Lower lobe of right lung (tissue), 2 donors: ENCODE data around the gene RPL27. TPM values are rescaled to one million over a fixed set of nuclear protein-coding genes. Genes with fewer than 3 reads are reported as not detected.
A peak's percentile ranks its signal among the peaks of the same experiment; 100 is the strongest.

ENCODE experiments used
- ATAC-seq, 2 donors: fragments of 200-7000 bp; cut with Tn5 transposase; one replicate each; pipeline ENCODE4 v1.9.1; 2020 to 2022; ENCODE audit warnings: mild to moderate bottlenecking in 2 of 2, moderate library complexity in 2 of 2
- DNase-seq: peaks from one replicate; pipeline ENCODE4 v3.0.0-alpha.2; 2020
- H3K27ac ChIP-seq: fragments of 200-600 bp; one replicate; pipeline ENCODE4 v1.8.0; 2022
- H3K27me3 ChIP-seq: fragments of 200-600 bp; one replicate; pipeline ENCODE4 v1.8.0; 2022; ENCODE audit warnings: low read depth
- H3K36me3 ChIP-seq: fragments of 200-600 bp; one replicate; pipeline ENCODE4 v1.8.0; 2022; ENCODE audit warnings: mild to moderate bottlenecking
- H3K4me1 ChIP-seq: fragments of 200-600 bp; one replicate; pipeline ENCODE4 v1.8.0; 2022
- H3K4me3 ChIP-seq: fragments of 200-600 bp; one replicate; pipeline ENCODE4 v1.8.0; 2022; ENCODE audit warnings: mild to moderate bottlenecking
- H3K9me3 ChIP-seq: fragments of 200-600 bp; one replicate; pipeline ENCODE4 v1.8.0; 2022
- intact Hi-C: fragments of 100-400 bp; cut with DNase I; formaldehyde crosslinking; loops from one replicate; pipeline ENCODE4 v1.11.0; 2022
- total RNA-seq: library from RNA; stranded (reverse); fragmentation: NEBNext Ultra II Directional; extraction: Animal tissue kit (Norgen Biotek cat#: 25700); gene quantifications from one replicate; pipeline ENCODE4 v1.2.1, GENCODE V29; 2021
- TF ChIP-seq, protein P1 (sequence below): fragments of 200-600 bp; IDR thresholded peaks from one replicate; pipeline ENCODE4 v1.8.0; 2022; ENCODE audit warnings: antibody characterized with exemption, mild to moderate bottlenecking
- donor health status: DM: no; HTN: yes; CAD: no; lungs with severe emphysema.

RPL27 gene
- total RNA-seq, 1 donor from 2014 or later = 810 TPM

DNA sequence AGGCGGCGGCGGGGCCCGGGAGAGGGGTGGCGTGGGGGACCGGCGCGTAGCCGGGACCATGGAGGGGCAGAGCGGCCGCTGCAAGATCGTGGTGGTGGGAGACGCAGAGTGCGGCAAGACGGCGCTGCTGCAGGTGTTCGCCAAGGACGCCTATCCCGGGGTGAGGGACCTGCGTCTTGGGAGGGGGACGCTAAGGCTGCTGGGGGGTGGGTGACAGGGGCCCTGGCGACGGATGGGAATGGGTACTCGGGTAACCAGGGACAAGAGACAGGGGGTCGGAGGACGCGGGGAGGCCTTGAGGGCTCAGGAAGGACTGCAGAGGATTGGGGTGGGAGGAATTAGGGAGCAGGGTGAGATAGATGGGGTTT is 27.1 kb downstream of the RPL27 start:
- intact Hi-C loops = no loop called here
- ATAC-seq (no peak), DNase-seq (no peak)
- H3K27ac ChIP-seq = no peak overlapping the region
- no peaks in the 10 kb centered on the region for H3K36me3 ChIP-seq
- H3K9me3 ChIP-seq = no peaks in the 10 kb centered on the region
- peaks cover 25% of the 10 kb centered on the region for H3K4me1 ChIP-seq
- H3K27me3 ChIP-seq = no peaks in the 10 kb centered on the region
- H3K4me3 ChIP-seq = peak overlapping the region; percentile 70
- TF ChIP-seq, protein P1, sequence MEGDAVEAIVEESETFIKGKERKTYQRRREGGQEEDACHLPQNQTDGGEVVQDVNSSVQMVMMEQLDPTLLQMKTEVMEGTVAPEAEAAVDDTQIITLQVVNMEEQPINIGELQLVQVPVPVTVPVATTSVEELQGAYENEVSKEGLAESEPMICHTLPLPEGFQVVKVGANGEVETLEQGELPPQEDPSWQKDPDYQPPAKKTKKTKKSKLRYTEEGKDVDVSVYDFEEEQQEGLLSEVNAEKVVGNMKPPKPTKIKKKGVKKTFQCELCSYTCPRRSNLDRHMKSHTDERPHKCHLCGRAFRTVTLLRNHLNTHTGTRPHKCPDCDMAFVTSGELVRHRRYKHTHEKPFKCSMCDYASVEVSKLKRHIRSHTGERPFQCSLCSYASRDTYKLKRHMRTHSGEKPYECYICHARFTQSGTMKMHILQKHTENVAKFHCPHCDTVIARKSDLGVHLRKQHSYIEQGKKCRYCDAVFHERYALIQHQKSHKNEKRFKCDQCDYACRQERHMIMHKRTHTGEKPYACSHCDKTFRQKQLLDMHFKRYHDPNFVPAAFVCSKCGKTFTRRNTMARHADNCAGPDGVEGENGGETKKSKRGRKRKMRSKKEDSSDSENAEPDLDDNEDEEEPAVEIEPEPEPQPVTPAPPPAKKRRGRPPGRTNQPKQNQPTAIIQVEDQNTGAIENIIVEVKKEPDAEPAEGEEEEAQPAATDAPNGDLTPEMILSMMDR = no peak

DNA sequence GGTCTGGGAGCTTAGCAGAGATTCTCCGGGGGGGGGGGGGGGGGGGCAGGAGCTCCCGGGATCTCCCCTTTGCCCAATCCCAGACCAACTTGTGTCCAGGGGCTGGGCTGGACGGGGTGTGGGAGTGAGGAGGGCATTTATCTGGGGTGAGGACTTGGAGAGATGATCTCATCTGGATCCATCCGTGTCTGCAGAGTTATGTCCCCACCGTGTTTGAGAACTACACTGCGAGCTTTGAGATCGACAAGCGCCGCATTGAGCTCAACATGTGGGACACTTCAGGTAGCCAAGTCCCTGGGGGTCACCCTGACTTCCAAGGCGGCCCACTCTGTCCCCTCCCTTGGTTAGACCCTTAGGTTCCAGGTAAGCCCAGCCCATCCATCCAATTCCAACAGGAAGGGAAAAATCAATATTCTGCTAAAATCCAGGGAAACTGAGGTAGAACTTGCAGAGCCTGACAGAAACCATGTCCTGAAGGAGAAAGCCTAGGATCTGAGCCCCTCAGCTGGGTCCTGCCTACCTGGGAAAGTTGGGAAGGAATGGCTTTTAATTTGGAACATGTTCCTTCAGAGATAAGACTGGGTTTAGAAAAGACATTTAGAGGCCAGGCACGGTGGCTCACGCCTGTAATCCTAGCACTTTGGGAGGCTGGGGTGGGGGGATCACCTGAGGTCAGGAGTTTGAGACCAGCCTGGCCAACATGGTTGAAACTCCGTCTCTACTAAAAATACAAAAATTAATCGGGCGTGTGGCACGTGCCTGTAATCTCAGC is 27.7 kb downstream of the RPL27 start:
- Histone ChIP-seq H3K9me3 (no peaks in the 10 kb centered on the region), H3K27me3 (no peaks in the 10 kb centered on the region), H3K27ac (no peak overlapping the region), H3K4me3 (no peak overlapping the region), H3K36me3 (no peaks in the 10 kb centered on the region), H3K4me1 (peaks cover 18% of the 10 kb centered on the region)
- ATAC-seq (no peak), DNase-seq (no peak)
- TF ChIP-seq, protein P1 = no peak
- intact Hi-C loops = no loop called here

DNA sequence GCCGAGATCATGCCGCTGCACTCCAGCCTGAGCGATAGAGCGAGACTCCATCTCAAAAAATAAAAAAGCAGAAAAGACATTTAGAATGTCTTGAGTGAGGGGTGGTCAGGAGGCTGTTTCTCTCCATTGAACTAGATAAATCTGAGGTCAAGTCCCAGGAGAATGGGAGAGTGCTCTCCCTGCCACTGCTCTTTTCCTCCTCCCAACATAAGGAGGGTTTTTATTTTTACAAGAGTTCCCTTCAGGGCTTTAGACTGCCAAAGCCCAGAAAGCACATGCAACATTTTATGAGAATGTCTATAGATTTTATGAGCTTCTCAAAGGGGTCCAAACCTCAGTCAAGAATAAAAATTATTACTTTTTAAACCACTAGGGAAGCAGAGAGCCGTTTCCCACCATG is 28.4 kb downstream of the RPL27 start:
- Histone ChIP-seq H3K4me3 (no peak overlapping the region), H3K36me3 (no peaks in the 10 kb centered on the region), H3K27ac (no peak overlapping the region), H3K9me3 (no peaks in the 10 kb centered on the region), H3K4me1 (peaks cover 15% of the 10 kb centered on the region), H3K27me3 (no peaks in the 10 kb centered on the region)
- intact Hi-C loops = no loop called here
- TF ChIP-seq, protein P1 = no peak
- ATAC-seq (no peak), DNase-seq (no peak)

DNA sequence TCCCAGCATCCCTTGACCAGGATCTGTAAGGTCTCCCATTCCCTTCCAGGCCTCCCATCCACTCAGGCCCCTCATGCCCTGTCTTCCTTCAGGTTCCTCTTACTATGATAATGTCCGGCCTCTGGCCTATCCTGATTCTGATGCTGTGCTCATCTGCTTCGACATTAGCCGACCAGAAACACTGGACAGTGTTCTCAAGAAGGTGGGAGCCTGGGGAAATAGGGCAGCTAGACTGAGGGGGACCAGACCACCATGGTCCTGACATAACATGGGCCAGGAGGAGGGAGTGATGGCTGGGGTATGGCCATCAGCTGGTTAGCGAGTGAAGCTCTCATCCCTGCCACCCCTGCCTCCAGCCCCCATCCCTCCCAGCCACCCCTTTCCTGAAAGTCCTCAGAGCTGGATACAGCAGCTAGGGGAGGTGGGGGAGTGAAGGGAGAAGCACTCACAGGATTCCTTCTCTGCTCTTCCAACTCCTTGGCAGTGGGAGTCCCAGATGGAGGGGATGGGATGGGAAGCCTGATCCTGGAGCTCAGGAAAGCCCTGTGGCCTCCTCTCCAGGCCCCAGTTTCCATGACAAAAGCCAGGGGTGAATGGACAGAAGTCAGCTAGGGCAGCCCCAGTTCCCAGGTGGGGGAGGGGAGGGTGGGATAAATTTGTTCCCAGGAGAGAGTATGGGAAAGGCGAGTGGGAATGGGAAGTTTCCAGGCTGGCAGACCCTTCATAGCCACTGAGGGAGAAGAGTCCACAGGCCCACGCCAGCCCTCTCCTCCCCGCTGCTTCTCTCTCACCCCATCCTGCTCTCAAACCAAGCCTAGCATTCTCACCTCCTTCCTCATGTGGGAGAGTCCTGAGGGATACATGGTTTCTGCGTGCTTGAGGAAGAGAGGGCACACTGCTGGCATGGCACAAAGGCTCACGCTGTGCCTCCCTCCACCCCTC is 29.1 kb downstream of the RPL27 start:
- H3K4me1 ChIP-seq = peaks cover 13% of the 10 kb centered on the region
- DNase-seq (no peak), ATAC-seq (no peak)
- TF ChIP-seq, protein P1 = no peak
- no peak overlapping the region for H3K4me3 ChIP-seq
- H3K27me3 ChIP-seq = no peaks in the 10 kb centered on the region
- intact Hi-C loops = no loop called here
- H3K27ac ChIP-seq = no peak overlapping the region
- no peaks in the 10 kb centered on the region for H3K9me3 ChIP-seq
- no peaks in the 10 kb centered on the region for H3K36me3 ChIP-seq

DNA sequence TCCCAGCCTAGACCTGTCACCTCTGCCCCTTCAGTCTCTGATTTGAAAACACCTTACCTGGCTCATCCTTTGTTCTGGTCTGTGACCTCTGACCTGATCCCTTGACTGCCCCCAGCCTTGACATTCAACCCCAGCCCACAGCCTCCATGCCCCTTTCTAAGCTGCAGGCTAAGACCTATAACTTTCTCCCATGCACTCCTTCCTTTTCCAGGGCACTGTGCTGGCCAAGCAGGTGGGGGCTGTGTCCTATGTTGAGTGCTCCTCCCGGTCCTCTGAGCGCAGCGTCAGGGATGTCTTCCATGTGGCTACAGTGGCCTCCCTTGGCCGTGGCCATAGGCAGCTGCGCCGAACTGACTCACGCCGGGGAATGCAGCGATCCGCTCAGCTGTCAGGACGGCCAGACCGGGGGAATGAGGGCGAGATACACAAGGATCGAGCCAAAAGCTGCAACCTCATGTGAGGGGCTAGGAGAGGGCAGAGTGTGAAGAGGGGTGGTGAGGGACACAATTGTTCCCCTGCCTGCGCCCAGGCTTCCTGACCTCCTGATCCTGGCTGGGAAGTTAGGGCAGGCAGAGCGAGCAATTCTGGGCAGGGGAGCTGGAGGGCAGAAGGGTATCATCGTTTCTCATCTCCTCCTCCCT is 30.1 kb downstream of the RPL27 start:
- no peak overlapping the region for H3K4me3 ChIP-seq
- H3K27ac ChIP-seq = no peak overlapping the region
- H3K4me1 ChIP-seq = peaks cover 8% of the 10 kb centered on the region
- DNase-seq (no peak), ATAC-seq (no peak)
- no peaks in the 10 kb centered on the region for H3K36me3 ChIP-seq
- TF ChIP-seq, protein P1 = no peak
- H3K27me3 ChIP-seq = no peaks in the 10 kb centered on the region
- intact Hi-C loops = no loop called here
- H3K9me3 ChIP-seq = no peaks in the 10 kb centered on the region
